GM23338 (cell line): ENCODE results near the gene RIPOR3.

Source experiments
- CREB1 ChIP-seq: fragments of 250-450 bp; sonication (Bioruptor Pico); IDR thresholded peaks from 2 replicates; pipeline ENCODE4 v1.5.0; 2020; ENCODE audit warnings: low read depth, mild to moderate bottlenecking, moderate library complexity
- CTCF ChIP-seq, 2 experiments: fragments of 200-600 bp in 1 of 2; sonication (generic) in 1 of 2; conservative IDR thresholded peaks; 2 replicates each; pipeline versions ENCODE4 v1.5.1 to v1.6.1; 2016 to 2017; ENCODE audit warnings: antibody characterized with exemption in 2 of 2, low read depth in 2 of 2, mild to moderate bottlenecking in 2 of 2, moderate library complexity in 1 of 2
- ETS1 ChIP-seq: IDR thresholded peaks from 2 replicates; pipeline ENCODE4 v1.6.1; 2016; ENCODE audit warnings: antibody characterized with exemption
- EZH2 ChIP-seq: fragments of 200-600 bp; sonication (generic); IDR thresholded peaks from one replicate; pipeline ENCODE4 v1.8.0; 2017; ENCODE audit warnings: antibody characterized with exemption, mild to moderate bottlenecking, low read depth; ENCODE audit not compliant: unreplicated experiment
- EZH2phosphoT487 ChIP-seq: fragments of 200-600 bp; sonication (generic); IDR thresholded peaks from one replicate; pipeline ENCODE4 v1.8.1; 2018; ENCODE audit warnings: antibody characterized with exemption; ENCODE audit not compliant: unreplicated experiment
- JUNB ChIP-seq: IDR thresholded peaks from one replicate; pipeline ENCODE4 v1.6.1; 2016; ENCODE audit warnings: antibody characterized with exemption; ENCODE audit not compliant: unreplicated experiment
- POLR2AphosphoS5 ChIP-seq: IDR thresholded peaks from 2 replicates; pipeline ENCODE4 v1.6.1; 2016; ENCODE audit warnings: antibody characterized with exemption, low read depth
- REST ChIP-seq: IDR thresholded peaks from one replicate; pipeline ENCODE4 v1.6.1; 2018; ENCODE audit warnings: antibody characterized with exemption; ENCODE audit not compliant: unreplicated experiment
- ZNF114 ChIP-seq: fragments of 250-450 bp; sonication (Bioruptor Pico); IDR thresholded peaks from 2 replicates; pipeline ENCODE4 v1.5.0; 2020; ENCODE audit warnings: mild to moderate bottlenecking, moderate library complexity
- ZNF331 ChIP-seq: fragments of 250-450 bp; sonication (Bioruptor Pico); IDR thresholded peaks from 2 replicates; pipeline ENCODE4 v1.5.0; 2020; ENCODE audit warnings: low read depth, mild to moderate bottlenecking, moderate library complexity

GRCh38 chr20:50559149-50559548 lies 132.2 kb downstream of the RIPOR3 start:
- no peak for TF ChIP-seq REST
- no peak for TF ChIP-seq CTCF (conservative IDR thresholded peaks at IDR 0.05; ENCODE audit: low read depth in 2 of 2)
- TF ChIP-seq EZH2phosphoT487: no peak
- no peak for TF ChIP-seq ETS1
- no peak for TF ChIP-seq EZH2
- no peak for TF ChIP-seq POLR2AphosphoS5
- no peak for TF ChIP-seq JUNB
- no peak for TF ChIP-seq ZNF114 (CRISPR knock-in tag)
- TF ChIP-seq CREB1 (CRISPR knock-in tag): no peak
- TF ChIP-seq ZNF331 (CRISPR knock-in tag): no peak
